HEK293 (cell line): ENCODE results near the gene CYB5RL.

Experiments used
- CTCF ChIA-PET: fragments of 350-600 bp; formaldehyde crosslinking; extraction: SDS; loops from one replicate; lab custom pipeline; 2021; ENCODE audit warnings: antibody characterized with exemption; lab: Yijun Ruan, JAX
- POLR2A ChIA-PET: fragments of 300-600 bp; formaldehyde crosslinking; extraction: SDS; loops from one replicate; lab custom pipeline; 2020; ENCODE audit warnings: antibody characterized with exemption, inconsistent platforms; lab: Yijun Ruan, JAX
- H3K27ac ChIP-seq: fragments of 200-500 bp; sonication (Bioruptor generic); 2 replicates; pipeline ENCODE4 v1.5.1; 2014; ENCODE audit warnings: low read depth, low read length, control low read depth, inconsistent platforms; ENCODE audit errors: extremely low read depth
- H3K36me3 ChIP-seq, 2 experiments: fragments of 200-500 bp in 1 of 2; sonication (Bioruptor generic) in 1 of 2; 1 replicate in 1 of 2; 2 replicates in 1 of 2; pipeline ENCODE4 v1.5.1; 2014 to 2017; ENCODE audit warnings: inconsistent platforms in 2 of 2, low read length in 2 of 2; ENCODE audit not compliant: control insufficient read depth in 2 of 2, insufficient read depth in 1 of 2
- H3K4me1 ChIP-seq: fragments of 200-500 bp; sonication (Bioruptor generic); 2 replicates; pipeline ENCODE4 v1.5.1; 2014; ENCODE audit warnings: mild to moderate bottlenecking, low read length, inconsistent platforms; ENCODE audit not compliant: control insufficient read depth, insufficient read depth
- H3K4me3 ChIP-seq: 2 replicates; pipeline ENCODE4 v1.5.1; 2011; ENCODE audit warnings: low read depth, mild to moderate bottlenecking, control low read depth, low read length, moderate library complexity
- H3K9me3 ChIP-seq: fragments of 200-500 bp; sonication (Bioruptor generic); 2 replicates; pipeline ENCODE4 v1.5.1; 2014; ENCODE audit warnings: low read depth, low read length, inconsistent platforms; ENCODE audit not compliant: control insufficient read depth, insufficient read depth
- GLIS1 ChIP-seq: fragments of 450-650 bp; formaldehyde crosslinking; IDR thresholded peaks from 2 replicates; pipeline ENCODE4 v1.5.1; 2016; ENCODE audit warnings: missing biosample characterization, missing genetic modification characterization
- KLF9 ChIP-seq: fragments of 450-650 bp; formaldehyde crosslinking; IDR thresholded peaks from 2 replicates; pipeline ENCODE4 v1.5.1; 2016; ENCODE audit warnings: missing biosample characterization, missing genetic modification characterization, low read depth
- REPIN1 ChIP-seq: fragments of 450-650 bp; formaldehyde crosslinking; IDR thresholded peaks from 2 replicates; pipeline ENCODE4 v1.5.1; 2017; ENCODE audit warnings: missing biosample characterization, missing genetic modification characterization, low read depth
- SP7 ChIP-seq: fragments of 450-650 bp; formaldehyde crosslinking; IDR thresholded peaks from 2 replicates; pipeline ENCODE4 v1.5.1; 2016; ENCODE audit warnings: missing biosample characterization, missing genetic modification characterization
- ZBTB1 ChIP-seq: fragments of 450-650 bp; formaldehyde crosslinking; IDR thresholded peaks from 2 replicates; pipeline ENCODE4 v1.5.1; 2016; ENCODE audit warnings: missing biosample characterization, missing genetic modification characterization
- ZBTB48 ChIP-seq: fragments of 450-650 bp; formaldehyde crosslinking; IDR thresholded peaks from 2 replicates; pipeline ENCODE4 v1.5.1; 2016; ENCODE audit warnings: missing biosample characterization, missing genetic modification characterization
- ZIC2 ChIP-seq: fragments of 450-650 bp; formaldehyde crosslinking; IDR thresholded peaks from 2 replicates; pipeline ENCODE4 v1.5.1; 2016; ENCODE audit warnings: missing biosample characterization, missing genetic modification characterization
- ZNF366 ChIP-seq: fragments of 450-650 bp; formaldehyde crosslinking; conservative IDR thresholded peaks from 2 replicates; pipeline ENCODE4 v1.5.1; 2016; ENCODE audit warnings: missing biosample characterization, missing genetic modification characterization
- ZNF558 ChIP-seq: fragments of 450-650 bp; formaldehyde crosslinking; IDR thresholded peaks from 2 replicates; pipeline ENCODE4 v1.5.1; 2016; ENCODE audit warnings: missing biosample characterization, missing genetic modification characterization
- ZNF629 ChIP-seq: fragments of 450-650 bp; formaldehyde crosslinking; IDR thresholded peaks from 2 replicates; pipeline ENCODE4 v1.5.1; 2017; ENCODE audit warnings: missing biosample characterization, missing genetic modification characterization
- ZNF785 ChIP-seq: fragments of 450-650 bp; formaldehyde crosslinking; IDR thresholded peaks from 2 replicates; pipeline ENCODE4 v1.5.1; 2016; ENCODE audit warnings: missing biosample characterization, missing genetic modification characterization
- ZSCAN30 ChIP-seq: fragments of 450-650 bp; IDR thresholded peaks from 2 replicates; pipeline ENCODE4 v1.5.1; 2018; ENCODE audit warnings: missing biosample characterization, mild to moderate bottlenecking, missing genetic modification characterization, moderate library complexity
- TF ChIP-seq, protein P1 (sequence below): sonication (generic); formaldehyde crosslinking; IDR thresholded peaks from 2 replicates; pipeline ENCODE4 v1.8.1; 2022; ENCODE audit warnings: mild to moderate bottlenecking, moderate library complexity, missing genetic modification reagents
- TF ChIP-seq, protein P2 (sequence below): fragments of 450-650 bp; formaldehyde crosslinking; optimal IDR thresholded peaks from 2 replicates; pipeline ENCODE3; 2016; ENCODE audit warnings: missing biosample characterization, mild to moderate bottlenecking, missing genetic modification characterization
- TF ChIP-seq, protein P3 (sequence below): fragments of 450-650 bp; formaldehyde crosslinking; conservative IDR thresholded peaks from 2 replicates; pipeline ENCODE4 v1.5.1; 2016; ENCODE audit warnings: low read depth, missing biosample characterization, missing genetic modification characterization

Gene CYB5RL

DNA sequence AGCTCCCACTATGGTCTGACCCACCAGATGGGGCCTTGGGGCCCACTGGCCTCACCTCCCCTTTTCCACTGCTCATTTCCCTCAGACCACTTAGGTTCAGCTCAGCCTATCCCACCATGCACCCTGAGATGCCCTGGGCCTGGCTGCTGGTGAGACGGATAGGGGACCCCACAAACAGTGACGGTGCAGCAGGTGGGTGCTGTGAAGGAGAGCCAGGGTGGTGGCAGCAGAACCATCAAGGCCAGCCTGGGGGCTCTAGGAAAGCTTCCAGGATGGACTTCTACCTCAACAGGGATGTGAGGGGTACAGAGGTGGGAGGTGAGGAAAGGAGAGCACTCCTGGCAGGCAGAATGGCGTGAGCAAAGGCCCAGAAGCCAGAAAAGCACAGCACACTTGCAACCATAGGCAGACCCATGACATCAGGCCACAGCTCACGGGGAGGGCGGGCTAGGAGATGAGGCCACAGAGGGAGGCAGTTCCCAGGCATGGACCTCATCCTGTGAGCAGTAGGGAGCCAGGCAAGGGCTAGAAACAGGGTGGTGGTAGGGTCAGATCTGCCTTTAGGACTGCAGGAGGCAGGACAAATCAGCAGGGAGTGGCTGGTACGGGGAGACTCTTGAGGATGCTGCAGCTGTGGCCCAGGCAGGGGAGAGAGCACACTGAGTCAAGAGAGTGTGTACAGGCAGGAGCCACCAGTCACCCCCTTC lies 23.1 kb downstream of the CYB5RL start:
- ChIA-PET CTCF (no interaction called here), POLR2A (no interaction called here)
- no peak overlapping the region for H3K4me3 ChIP-seq
- H3K4me1 ChIP-seq = no peaks in the 10 kb centered on the region
- peak; percentile 28; the same call in 1 of the 2 replicates for TF ChIP-seq GLIS1
- peak; percentile 100 for TF ChIP-seq ZIC2 (tag by site-specific recombination)
- TF ChIP-seq, protein P1, sequence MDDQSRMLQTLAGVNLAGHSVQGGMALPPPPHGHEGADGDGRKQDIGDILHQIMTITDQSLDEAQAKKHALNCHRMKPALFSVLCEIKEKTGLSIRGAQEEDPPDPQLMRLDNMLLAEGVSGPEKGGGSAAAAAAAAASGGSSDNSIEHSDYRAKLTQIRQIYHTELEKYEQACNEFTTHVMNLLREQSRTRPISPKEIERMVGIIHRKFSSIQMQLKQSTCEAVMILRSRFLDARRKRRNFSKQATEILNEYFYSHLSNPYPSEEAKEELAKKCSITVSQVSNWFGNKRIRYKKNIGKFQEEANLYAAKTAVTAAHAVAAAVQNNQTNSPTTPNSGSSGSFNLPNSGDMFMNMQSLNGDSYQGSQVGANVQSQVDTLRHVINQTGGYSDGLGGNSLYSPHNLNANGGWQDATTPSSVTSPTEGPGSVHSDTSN = no peak
- TF ChIP-seq SP7 (tag by site-specific recombination) = no peak
- no peak overlapping the region for H3K27ac ChIP-seq
- peaks cover 0 to 52% of the 10 kb centered on the region in 2 experiments; a peak in 1 of 3 replicates for H3K36me3 ChIP-seq
- H3K9me3 ChIP-seq = no peaks in the 10 kb centered on the region

DNA sequence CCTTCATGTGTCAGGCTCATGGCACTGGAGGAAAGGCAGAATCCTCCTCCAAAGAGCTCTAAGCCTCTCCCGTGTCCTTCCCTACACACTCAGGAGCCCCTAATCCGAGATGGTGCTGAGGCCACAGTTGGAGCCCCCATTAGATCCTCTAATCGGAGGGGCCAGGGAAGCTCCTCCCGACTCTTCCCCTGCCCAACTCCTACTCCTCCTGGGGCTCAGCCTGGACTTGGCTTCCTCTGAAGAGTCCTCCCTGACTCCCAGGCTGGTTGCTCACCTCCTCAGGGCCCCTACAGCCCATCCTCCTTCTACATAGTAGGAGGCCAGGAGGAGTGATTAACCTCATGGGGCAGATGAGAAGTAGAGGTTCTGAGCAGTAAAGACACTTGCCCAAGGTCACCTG lies 25.7 kb downstream of the CYB5RL start:
- CTCF ChIA-PET = interaction anchor here (4.2 kb wide), 1 partner anchor 7 kb away, joined by 20 read pairs; no protein-coding TSS in a partner anchor
- TF ChIP-seq ZBTB1 (tag by site-specific recombination) (no peak), ZBTB48 (tag by site-specific recombination) (no peak)
- TF ChIP-seq, all 188 proteins: peak for 0
- no peak overlapping the region for H3K4me3 ChIP-seq
- no peak overlapping the region for H3K27ac ChIP-seq
- no peaks in the 10 kb centered on the region for H3K4me1 ChIP-seq
- POLR2A ChIA-PET = no interaction called here
- no peaks in the 10 kb centered on the region for H3K9me3 ChIP-seq
- peaks cover 0 to 36% of the 10 kb centered on the region in 2 experiments; a peak in 1 of 3 replicates for H3K36me3 ChIP-seq

DNA sequence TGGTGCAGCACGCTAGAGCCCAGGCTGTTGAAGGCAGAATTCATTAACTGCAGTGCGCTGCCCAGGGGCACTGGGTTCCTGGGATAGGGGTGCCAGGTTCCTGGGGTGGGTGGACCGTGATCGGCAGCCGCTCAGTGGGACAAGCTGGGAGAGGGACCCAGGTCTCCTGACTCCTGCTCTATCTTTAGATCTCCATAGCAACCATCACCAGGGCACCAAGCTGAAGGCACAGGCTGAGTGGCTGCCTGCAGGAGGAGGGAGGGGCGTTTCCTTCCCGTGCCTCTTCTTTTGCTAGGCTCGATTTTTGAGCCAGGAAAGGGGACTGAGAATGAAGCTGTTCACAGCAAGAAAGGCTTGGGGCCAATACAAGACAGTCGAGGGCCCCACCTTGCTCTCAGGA lies 26.1 kb downstream of the CYB5RL start:
- POLR2A ChIA-PET = interaction anchor here (0.6 kb wide), 1 partner anchor 98 kb away, joined by 3 read pairs; no protein-coding TSS in a partner anchor
- TF ChIP-seq, protein P2, sequence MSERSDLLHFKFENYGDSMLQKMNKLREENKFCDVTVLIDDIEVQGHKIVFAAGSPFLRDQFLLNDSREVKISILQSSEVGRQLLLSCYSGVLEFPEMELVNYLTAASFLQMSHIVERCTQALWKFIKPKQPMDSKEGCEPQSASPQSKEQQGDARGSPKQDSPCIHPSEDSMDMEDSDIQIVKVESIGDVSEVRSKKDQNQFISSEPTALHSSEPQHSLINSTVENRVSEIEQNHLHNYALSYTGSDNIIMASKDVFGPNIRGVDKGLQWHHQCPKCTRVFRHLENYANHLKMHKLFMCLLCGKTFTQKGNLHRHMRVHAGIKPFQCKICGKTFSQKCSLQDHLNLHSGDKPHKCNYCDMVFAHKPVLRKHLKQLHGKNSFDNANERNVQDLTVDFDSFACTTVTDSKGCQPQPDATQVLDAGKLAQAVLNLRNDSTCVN = no peak
- no peak for TF ChIP-seq ZSCAN30 (tag by site-specific recombination)
- no peak for TF ChIP-seq ZNF366 (tag by site-specific recombination)
- TF ChIP-seq ZNF558 (tag by site-specific recombination) = no peak
- TF ChIP-seq, protein P3, sequence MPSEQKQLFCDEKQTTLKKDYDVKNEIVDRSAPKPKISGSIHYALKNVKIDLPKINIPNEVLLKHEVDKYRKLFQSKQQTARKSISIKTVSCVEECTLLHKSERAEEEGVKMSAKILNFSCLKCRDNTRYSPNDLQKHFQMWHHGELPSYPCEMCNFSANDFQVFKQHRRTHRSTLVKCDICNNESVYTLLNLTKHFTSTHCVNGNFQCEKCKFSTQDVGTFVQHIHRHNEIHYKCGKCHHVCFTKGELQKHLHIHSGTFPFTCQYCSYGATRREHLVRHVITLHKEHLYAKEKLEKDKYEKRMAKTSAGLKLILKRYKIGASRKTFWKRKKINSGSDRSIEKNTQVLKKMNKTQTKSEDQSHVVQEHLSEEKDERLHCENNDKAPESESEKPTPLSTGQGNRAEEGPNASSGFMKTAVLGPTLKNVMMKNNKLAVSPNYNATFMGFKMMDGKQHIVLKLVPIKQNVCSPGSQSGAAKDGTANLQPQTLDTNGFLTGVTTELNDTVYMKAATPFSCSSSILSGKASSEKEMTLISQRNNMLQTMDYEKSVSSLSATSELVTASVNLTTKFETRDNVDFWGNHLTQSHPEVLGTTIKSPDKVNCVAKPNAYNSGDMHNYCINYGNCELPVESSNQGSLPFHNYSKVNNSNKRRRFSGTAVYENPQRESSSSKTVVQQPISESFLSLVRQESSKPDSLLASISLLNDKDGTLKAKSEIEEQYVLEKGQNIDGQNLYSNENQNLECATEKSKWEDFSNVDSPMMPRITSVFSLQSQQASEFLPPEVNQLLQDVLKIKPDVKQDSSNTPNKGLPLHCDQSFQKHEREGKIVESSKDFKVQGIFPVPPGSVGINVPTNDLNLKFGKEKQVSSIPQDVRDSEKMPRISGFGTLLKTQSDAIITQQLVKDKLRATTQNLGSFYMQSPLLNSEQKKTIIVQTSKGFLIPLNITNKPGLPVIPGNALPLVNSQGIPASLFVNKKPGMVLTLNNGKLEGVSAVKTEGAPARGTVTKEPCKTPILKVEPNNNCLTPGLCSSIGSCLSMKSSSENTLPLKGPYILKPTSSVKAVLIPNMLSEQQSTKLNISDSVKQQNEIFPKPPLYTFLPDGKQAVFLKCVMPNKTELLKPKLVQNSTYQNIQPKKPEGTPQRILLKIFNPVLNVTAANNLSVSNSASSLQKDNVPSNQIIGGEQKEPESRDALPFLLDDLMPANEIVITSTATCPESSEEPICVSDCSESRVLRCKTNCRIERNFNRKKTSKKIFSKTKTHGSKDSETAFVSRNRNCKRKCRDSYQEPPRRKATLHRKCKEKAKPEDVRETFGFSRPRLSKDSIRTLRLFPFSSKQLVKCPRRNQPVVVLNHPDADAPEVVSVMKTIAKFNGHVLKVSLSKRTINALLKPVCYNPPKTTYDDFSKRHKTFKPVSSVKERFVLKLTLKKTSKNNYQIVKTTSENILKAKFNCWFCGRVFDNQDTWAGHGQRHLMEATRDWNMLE = no peak
- TF ChIP-seq ZNF629 (tag by site-specific recombination) = no peak
- TF ChIP-seq ZNF785 = no peak
- TF ChIP-seq REPIN1 (tag by site-specific recombination) = no peak
- no peak for TF ChIP-seq KLF9
- no peaks in the 10 kb centered on the region for H3K9me3 ChIP-seq
- H3K27ac ChIP-seq = no peak overlapping the region
- H3K36me3 ChIP-seq = peaks cover 0 to 32% of the 10 kb centered on the region in 2 experiments; a peak in 1 of 3 replicates
- H3K4me1 ChIP-seq = no peaks in the 10 kb centered on the region
- H3K4me3 ChIP-seq = no peak overlapping the region
- CTCF ChIA-PET = interaction anchor here (0.7 to 4.2 kb wide), 2 partner anchors 8 to 50 kb away, joined by 4 to 20 read pairs; no protein-coding TSS in a partner anchor
